Epithelial cell of proximal tubule (primary cell): Measurements from ENCODE around the gene LRCOL1. TPM values are rescaled to one million over a fixed set of nuclear protein-coding genes. Genes with fewer than 3 reads are reported as not detected.

Experiments used
- DNase-seq: peaks from one replicate; pipeline ENCODE4 v3.0.0-alpha.2; 2011; ENCODE audit warnings: low read depth
- H3K4me3 ChIP-seq: 2 replicates; pipeline ENCODE4 v1.5.1; 2011; ENCODE audit warnings: low read depth, mild to moderate bottlenecking, low read length
- CTCF ChIP-seq: conservative IDR thresholded peaks from 2 replicates; pipeline ENCODE4 v1.5.1; 2012; ENCODE audit warnings: low read depth, mild to moderate bottlenecking, low read length
- total RNA-seq: library from RNA; depleted of rRNA; stranded (reverse); fragments of >200 nt; gene quantifications from 2 replicates; pipeline ENCODE4 v1.2.3, GENCODE V29; 2015

Gene LRCOL1
- total RNA-seq, 1 donor from 2014 or later: not detected

DNA sequence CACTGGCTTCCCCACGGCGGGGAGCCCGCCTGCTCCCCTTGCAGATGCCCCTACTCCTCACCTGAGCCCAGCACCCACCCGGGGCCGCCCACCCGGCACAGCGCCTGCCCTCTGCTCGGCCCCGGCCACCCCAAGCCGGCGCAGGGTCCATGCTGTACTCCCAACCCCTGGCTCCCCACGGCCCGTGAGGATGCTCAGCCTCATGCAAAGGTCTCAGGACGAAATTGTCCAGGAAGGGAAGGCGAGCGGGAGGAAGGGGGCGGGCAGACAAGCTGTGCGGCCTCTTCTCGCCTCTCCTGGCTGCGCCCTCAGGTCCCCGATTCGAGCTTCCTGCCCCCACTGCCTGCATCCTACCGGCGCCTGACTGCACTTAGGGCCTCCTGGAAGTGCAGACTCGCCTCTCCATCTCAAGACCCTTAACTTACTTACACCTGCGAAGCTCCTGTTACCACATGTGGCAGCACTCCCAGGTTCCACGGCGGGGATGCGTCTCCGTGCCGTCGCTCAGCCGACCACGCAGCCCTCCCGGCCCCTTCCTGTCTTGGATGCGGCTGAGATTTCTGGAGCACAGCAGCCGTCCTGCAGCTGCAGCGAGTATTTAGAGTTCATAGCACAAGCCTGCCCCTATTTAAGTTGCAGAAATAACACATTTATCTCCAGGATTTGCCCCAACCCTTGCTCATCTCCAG lies 18.0 kb downstream of the LRCOL1 start:
- no peak for DNase-seq

GRCh38 chr12:132591107-132591935 lies 19.1 kb downstream of the LRCOL1 start:
- no peak overlapping the region for H3K4me3 ChIP-seq
- no peak for TF ChIP-seq CTCF
- no peak for DNase-seq

More for the DNA sequence above, 18.0 kb downstream of the LRCOL1 start:
- H3K4me3 ChIP-seq: no peak overlapping the region
- no peak for TF ChIP-seq CTCF

DNA sequence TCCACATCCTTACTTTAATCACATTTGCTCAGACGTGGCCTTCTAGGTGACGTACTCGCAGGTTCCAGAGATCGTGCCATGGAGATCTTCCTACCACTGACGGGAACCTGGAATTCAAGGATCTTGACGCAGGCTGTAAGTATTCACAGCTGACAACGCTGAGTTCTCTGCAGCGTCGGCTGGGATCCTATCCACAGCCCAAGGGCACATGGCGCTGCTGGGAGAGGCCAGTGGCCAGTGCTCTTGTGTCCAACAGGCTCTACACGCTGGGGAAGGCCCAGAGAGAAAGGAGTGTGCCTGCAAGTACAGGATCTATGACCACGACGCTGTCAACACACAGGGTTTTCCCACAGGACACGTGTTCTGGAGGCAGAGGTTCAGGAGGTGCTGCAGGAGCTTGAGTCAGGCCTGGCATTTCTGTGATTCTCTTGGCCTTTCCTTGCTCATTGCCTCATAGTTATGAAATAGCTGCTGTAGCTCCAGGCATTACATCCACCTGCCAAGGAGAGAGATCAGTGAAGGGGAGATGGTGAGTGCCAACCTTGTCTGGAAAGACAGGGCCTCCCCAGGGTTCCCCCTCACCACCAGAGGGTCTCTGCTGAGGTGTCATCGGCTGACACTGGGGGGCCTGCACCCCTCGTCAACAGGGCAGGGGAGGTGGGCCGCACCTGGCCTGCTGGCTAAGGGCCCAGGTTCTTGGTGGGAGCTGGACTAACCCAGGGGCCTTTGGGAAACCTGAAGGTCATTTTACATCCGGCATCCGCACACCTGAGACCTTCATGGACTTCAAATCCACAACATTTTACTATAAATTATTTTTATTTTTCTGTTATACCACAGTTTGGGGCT lies 21.3 kb downstream of the LRCOL1 start:
- DNase-seq: no peak
- H3K4me3 ChIP-seq: no peak overlapping the region
- no peak for TF ChIP-seq CTCF

DNA sequence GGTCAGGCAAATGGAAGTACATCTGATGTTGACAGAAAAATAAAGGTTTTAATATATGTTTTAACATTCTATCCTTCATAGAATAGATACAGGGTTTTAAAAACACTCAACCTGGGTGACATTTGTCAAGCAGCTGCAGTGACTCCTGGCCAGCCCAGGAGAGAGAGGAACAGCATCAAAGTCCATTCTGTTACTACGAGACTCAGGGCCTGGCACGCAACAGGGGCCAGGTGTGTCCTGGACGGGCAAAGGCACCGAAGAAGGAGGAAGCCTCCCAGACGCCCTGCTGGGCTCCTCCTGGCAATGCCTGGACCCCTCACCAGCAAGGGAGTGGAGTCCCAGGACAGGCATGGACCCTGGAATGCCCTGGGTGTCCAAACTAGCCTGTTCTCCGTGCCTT lies 22.1 kb downstream of the LRCOL1 start:
- no peak for TF ChIP-seq CTCF
- H3K4me3 ChIP-seq: no peak overlapping the region
- no peak for DNase-seq

DNA sequence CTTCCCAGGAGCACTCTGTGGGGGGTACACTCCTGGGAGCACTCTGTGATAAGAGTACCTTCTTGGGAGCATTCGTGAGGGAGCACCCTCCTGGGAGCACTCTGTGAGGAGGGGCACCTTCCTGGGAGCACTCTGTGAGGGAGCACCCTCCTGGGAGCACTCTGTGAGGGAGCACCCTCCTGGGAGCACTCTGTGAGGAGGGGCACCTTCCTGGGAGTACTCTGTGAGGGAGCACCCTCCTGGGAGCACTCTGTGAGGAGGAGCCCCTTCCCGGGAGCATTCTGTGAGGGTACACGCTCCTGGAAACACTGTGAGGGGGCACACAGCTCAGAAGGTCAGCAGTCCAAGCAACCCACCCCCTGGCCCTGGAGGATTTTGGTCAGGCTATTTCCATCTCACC lies 22.6 kb downstream of the LRCOL1 start:
- no peak overlapping the region for H3K4me3 ChIP-seq
- TF ChIP-seq CTCF: no peak
- no peak for DNase-seq

DNA sequence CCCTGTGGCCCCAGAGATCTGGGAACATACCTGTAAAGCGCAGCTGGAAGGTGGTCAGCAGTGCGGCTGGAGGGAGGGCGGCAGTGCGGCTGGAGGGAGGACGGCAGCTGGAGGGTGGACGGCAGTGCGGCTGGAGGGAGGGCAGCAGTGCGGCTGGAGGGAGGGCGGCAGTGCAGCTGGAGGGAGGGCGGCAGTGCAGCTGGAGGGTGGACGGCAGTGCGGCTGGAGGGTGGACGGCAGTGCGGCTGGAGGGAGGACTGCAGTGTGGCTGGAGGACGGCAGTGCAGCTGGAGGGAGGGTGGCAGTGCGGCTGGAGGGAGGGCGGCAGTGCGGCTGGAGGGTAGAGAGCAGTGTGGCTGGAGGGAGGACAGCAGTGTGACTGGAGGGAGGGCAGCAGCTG lies 23.5 kb downstream of the LRCOL1 start:
- no peak for DNase-seq
- no peak for TF ChIP-seq CTCF
- H3K4me3 ChIP-seq: no peak overlapping the region
